ENCODE measurements around the gene RTP4.

DNA sequence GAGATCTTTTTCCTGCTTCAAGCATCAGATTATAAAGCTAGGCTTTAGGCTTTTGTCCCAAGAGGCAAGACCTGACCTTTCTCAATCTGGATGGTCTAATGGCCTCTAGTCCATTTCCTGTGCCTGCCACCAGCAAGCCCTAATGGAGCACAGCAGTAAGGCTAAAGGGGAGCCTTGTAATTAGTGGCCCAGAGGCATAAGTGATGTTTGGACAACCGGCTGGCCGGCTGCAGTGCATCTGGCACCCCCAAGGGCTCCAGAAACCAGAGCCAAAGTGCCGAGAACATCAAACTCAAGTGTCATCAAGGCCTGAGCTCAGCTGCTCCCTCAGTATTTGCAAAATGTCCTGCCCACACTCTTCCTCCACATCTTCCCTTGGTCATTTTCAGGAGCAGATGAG lies 31.9 kb upstream of the RTP4 start:
- TF ChIP-seq, protein P1, sequence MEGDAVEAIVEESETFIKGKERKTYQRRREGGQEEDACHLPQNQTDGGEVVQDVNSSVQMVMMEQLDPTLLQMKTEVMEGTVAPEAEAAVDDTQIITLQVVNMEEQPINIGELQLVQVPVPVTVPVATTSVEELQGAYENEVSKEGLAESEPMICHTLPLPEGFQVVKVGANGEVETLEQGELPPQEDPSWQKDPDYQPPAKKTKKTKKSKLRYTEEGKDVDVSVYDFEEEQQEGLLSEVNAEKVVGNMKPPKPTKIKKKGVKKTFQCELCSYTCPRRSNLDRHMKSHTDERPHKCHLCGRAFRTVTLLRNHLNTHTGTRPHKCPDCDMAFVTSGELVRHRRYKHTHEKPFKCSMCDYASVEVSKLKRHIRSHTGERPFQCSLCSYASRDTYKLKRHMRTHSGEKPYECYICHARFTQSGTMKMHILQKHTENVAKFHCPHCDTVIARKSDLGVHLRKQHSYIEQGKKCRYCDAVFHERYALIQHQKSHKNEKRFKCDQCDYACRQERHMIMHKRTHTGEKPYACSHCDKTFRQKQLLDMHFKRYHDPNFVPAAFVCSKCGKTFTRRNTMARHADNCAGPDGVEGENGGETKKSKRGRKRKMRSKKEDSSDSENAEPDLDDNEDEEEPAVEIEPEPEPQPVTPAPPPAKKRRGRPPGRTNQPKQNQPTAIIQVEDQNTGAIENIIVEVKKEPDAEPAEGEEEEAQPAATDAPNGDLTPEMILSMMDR (IDR thresholded peaks at IDR 0.05): no peak
- TF ChIP-seq POLR2A (IDR thresholded peaks at IDR 0.05) (no peak), POLR2AphosphoS5 (IDR thresholded peaks at IDR 0.05) (no peak)

Measured in sigmoid colon (tissue), 4 donors.